Stimulated activated CD4-positive, alpha-beta T cell treated with anti-CD3 and anti-CD28 coated beads, TNF-alpha, amount 100 ng/mL, for 48 hours (primary cell): ENCODE measurements around the gene POLR3G.

Experiments used
- DNase-seq, 3 donors: peaks; one replicate each; pipeline ENCODE4 v3.0.0-alpha.2; 2020; ENCODE audit warnings: low read depth in 3 of 3

Gene POLR3G, protein sequence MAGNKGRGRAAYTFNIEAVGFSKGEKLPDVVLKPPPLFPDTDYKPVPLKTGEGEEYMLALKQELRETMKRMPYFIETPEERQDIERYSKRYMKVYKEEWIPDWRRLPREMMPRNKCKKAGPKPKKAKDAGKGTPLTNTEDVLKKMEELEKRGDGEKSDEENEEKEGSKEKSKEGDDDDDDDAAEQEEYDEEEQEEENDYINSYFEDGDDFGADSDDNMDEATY

DNA sequence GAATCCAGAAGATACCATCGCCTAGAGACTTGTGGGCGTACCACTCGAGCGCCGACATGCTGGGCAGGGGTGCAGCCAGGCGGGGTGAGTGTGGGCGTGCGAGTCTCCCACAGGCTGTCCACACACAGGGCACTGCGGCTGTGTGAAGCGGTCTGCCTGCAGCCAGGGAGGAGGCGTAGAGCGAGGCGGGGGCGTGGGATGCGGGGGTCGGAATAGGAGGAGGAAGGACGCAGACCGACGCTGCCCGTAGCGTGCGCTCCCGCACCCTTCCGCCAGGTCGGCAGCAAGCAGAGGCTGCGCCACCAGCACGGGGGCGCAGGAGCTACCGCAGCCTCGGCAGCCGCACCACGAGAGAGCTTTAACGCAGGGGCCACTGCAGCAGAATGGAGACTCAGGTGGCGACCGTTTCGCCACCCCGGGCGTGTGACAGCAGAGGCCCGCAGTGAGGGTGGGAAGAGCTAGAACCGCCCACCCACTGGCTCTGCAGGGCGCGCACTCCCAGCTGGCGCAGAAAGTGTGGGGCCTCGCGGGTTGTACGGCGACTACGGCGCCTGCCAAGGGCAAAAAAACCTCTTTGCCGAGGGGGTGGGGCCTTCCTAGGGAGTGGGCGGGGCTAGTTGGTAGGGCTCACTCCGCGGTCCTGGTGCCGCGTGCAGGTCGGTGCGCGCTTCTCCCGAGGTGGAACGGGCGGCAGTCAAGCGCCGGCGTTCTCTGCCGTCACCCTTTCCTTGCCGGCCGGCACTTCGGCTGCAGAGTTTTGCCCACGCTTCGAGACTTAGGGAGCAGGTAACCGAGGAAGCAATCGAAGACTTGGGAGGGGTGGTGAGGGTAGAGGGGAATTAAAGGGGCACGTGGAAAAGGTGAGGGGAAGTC lies at the start of gene POLR3G, which contains the start of gene MBLAC2:
Gene POLR3G (plus strand): TSS at position 630 of the 873 bp plus-strand sequence. CDS start 10,704 bp downstream, outside the sequence.
Gene MBLAC2 (minus strand): TSS at position 537 of the 873 bp plus-strand sequence. CDS start 479 bp downstream, at position 58.
- peak; percentile 84 to 96 (median 93) for DNase-seq

DNA sequence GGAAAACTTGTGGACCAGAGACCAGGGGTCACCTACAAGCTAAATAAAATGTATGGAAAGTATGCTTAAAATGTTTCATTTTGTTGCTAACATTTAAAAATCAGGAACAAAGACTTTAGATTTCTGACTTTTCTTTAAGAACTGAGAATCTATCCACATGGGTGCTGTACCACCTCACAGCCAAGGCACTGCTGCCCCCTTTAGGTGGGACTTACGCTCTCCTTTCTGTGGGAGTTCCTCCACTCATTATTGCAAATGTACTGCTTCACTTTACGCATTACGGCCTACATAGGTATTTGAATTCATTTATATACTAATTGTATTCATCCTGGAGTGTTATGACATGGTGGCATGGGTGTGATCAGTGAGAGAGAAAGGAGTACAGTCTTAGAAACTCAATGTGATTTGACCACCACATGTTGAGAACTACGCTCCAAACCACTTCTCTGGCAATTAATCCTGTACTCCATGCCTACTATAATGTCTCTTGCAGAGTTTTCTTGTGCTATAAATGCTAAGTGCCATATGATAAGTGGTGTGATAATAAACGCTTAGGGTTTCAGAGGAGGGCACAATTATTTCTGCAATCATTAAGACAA lies 40.4 kb upstream of the POLR3G start:
- DNase-seq, result peak in 2 of 3 donors; percentile 7 to 13

DNA sequence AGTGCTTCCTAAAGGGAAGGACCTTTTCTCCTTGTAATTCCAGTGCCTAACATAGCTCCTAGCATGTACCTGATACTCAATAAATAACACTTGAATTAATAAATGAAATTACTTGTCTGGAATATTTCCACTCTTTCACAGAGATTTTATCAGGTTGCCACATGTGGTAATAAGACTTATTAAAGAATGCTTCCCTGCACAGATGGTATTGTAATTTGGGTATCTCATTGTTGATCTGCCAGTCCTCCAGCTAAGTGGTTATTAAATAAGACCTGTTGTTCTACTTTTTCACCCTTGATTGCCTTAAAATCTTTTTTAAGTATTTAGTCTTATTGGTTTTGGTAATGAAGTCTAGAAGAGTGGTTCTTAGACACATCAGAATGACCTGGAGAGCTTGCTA lies 37.0 kb upstream of the POLR3G start:
- no peak for DNase-seq

DNA sequence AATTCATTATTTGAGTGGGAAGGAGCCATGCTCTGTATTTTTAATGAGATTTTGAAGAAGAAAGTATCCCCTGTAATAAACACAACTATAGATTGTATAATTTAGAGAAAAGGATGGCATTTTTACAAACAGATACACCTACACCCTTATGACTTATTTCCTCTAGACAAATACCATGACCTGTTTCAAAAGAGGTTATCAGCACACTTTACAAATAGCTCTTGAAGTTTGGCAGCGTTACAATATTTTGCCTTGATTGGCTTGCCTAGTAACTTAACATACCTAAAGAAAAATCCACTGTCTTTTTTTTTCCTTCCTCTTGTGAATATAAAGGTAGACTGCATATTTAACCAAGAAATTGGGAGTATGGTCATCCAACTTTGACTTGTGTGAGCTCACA lies 36.6 kb upstream of the POLR3G start:
- DNase-seq, result no peak

DNA sequence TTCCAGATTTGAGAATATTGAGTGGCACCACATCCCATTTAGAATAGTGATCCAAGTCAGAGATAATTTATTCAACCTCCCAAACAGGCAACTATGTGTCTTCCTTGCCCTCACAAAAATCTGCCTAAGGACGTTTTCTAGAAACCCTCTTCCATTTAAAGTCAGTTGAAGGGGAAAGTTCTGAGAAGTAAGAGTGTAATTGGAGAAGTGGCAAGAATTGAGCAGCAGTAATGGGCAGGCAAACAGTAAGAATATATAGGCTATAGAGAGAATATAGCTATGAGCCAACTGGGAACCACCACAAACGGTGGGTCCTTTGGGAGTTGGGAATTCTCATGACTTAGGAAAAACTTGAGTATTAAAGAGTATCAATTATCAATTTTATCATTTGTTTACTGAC lies 34.0 kb upstream of the POLR3G start:
- no peak for DNase-seq

DNA sequence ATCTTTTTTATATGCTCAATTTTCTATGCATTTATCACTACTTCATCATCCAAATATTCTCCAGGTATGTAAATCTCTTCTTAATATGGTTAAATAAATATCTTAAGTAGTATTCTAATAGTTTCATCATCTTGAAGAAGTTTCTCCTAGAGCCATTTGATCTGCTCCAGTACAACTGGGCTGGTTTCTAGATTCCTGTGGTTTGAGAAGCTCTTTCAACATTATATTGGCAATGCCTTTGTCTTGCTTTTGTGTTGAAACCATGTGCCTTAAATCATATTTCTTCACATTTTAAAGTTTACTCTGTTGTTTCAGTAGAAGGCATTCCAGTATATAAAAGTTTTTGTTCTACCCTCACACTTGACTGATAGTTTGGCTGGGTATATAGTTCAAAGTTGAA lies 27.7 kb upstream of the POLR3G start:
- DNase-seq, result no peak

DNA sequence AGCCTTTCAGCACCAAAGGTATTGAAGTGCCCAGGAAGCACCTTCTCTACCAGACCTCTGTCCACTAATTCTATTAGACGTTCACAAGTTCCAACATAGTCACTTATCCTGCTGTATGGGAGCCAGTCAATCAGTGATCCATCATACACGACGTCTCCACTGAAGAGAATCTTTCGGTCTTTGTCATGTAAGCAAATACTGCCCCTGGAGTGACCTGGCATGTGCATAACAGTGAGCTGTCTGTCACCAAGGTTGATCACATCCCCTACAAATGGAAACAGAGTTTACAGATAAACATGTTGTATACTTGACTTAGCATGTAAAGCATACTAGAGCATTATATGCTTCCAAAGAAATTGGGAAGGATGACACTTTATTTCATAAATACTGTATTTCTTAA lies 13.4 kb upstream of the POLR3G start:
- no peak for DNase-seq

DNA sequence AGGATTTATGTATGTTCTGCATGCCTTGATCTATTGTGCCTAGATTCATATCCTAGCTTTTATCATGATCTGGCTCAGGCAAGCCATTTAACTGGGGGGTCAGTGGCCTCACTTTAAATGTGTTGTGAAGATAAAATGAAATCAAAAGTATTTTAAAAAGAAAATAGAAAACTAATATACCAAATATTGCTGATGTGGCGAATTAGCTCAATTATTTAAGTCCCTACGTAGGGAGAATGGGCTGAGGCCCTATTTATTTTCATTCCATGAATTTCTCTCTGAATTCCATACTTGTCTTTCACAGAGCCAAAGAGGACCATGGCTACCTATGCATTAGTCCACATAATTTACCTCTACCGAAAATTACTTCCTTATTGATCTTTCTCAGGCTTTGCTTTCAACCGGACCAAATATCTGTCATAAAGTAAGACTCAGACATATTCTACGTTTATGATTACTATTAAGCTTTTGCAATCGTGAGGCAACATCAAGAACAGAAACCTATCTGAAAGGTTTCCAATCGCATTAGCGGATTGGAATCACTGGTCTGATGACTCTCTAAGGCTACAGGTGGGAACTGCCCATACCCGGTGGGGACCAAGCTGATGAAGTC lies 1.8 kb upstream of the POLR3G start:
- DNase-seq, result no peak

DNA sequence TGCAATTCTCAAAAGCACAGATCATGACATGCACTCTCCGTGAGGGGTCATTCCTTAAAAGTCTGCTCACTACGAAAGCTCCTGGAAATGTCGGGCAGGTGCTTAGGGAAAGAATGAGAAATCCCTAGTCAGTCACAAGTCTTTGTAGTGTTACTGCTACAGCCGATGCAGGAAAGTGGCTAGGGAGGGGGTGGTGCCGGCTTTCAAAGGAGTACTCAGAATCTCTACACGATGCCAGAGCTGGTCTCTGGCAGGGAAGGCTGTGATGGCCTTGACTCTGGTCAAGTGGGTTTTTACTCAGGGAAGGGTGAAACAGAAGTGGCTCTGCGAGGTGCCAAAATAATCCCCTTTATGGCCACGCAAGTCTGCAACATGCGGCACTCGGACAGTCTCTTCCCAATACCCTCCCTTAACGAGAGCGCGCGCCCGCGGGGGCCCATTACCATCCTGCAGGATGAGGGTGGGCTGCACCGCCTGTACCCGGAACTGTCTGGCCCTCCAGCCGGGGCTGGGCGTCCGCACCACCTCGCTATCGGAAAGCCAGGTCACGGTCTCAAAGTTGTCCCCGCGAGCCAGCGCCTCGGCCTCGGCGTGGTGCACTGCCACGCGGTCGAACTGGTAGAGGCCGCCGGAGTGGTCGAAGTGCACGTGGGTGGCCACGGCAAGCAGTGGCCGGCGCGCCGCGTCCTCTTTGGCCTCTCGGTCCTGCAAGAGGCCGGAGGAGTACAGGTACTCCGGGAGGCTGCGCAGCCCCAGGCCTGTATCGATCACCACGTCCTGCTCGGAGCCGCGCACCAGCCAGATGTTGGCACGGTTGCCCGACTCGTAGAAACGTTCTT lies 1.0 kb upstream of the POLR3G start:
- peak; percentile 3 to 18 (median 6) for DNase-seq

DNA sequence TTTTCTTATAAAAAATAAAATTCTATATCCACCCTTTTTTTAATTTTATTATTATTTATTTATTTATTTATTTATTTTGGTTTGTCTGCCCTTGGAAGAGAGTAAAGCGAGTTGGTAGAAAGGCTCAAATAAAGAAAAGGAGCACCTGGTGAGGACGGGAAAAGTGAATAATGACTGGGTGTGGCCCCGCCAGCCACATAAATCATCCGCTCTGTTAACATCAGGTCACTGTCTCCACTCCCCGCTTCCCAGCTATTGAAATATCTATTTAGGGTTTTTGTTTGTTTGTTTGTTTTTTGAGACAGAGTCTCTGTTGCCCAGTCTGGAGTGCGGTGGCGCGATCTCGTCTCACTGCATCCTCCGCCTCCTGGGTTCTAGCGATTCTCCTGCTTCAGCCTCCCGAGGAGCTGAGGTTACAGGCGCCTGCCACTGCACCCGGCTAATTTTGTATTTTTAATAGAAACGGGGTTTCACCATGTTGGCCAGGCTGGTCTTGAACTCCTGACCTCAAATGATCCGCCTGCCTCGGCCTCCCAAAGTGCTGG lies 844 bp downstream of the POLR3G start:
- DNase-seq, result no peak

DNA sequence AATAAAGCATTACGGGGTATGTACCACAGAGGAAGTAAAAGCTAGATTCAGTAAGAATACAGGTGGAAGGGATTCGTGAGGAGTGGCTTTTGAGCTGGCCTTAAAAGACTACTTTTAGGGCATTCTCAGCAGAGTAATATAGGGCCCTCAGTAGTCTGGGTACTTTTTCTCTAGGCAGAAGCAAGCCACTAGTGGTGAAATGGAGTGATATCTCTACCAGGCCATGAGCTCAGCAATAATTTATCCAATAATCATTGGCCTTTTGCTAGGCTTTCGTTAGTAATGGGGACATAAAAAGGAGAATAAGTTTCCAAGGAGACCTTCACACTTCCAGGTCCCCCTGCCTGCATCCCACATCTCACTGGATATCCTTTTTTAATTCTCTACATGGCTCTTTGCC lies 1.7 kb downstream of the POLR3G start:
- DNase-seq, result no peak

DNA sequence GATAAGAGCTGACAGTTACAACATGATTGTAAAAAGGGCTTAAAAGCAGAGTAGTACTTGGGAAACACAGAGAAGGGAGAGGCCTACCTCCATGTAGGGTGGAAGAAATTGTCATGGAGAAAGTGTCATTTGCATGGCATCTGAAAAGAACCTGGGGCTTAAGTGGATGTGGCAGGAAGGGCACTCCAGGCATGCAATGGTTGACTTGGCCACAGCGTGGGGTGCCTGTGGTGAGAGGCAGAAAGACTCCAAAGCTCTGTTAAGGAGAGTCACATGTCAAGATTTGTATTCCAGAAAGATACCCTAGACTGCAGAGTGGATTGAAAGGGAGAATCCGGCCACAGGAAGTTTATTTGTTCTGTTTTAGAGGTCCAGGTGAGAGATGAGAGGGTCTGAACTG lies 2.4 kb downstream of the POLR3G start:
- no peak for DNase-seq

DNA sequence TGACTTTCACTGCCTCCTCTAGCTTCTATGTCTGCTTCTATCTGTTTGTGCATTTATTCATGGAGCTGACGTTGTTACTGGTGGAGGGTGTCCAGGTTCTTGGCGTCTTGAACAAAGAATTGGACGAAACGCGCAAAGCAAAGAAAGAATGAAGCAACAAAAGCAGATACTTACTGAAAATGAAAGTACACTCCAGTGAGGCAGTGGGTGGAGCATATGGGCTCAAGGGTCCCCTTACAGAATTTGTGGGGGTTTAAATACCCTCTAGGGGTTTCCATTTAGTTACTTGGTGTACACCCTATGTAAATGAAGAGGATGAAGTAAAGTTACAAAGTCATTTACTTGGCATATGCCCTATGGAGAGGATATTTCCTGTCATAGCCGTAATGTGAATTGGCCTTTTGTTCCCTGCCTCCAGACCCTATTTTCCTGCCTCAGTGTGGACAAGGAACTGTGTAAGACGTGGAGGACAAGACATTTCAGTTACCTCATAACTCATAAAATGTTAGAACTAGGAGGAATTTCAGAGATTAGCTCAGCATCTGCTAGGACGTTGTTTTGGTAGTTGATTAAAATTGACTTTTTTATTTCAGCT lies 3.1 kb downstream of the POLR3G start:
- DNase-seq, result no peak

DNA sequence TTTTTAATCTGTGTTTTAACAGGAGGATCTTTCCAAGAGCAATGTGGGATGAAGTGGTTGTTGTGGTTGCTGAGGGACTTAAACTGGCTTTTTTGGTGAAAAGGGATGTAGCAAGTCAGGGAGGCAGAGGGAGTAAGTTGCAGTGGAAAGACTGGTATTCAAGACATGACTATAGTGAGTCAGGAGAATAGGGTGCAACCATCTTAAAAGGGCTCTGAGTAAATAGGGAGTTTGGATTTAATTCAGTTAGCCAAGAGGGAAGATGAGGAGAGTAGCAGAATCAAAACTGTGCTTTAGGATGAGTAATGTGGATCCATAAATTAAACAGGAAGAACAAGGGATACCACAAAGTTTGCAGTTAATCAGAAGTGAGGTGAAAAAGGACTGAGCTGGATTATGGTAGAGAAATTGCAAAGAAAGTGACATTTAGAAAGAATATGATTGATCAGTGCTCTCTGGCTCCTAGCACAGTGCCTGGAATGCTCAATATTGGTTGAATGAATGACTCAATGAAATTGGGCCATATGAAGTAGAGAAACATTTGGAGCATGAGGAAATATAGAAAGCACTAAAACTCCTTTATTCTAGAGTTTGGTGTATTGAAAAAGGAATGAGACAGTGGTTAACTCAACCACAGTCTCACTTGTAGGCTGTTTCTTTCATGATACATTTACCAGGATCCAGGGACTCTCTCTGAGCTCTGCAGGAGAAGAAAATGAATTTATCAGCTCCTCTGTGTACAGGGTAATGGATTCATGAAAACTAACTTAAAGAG lies 5.1 kb downstream of the POLR3G start:
- no peak for DNase-seq

DNA sequence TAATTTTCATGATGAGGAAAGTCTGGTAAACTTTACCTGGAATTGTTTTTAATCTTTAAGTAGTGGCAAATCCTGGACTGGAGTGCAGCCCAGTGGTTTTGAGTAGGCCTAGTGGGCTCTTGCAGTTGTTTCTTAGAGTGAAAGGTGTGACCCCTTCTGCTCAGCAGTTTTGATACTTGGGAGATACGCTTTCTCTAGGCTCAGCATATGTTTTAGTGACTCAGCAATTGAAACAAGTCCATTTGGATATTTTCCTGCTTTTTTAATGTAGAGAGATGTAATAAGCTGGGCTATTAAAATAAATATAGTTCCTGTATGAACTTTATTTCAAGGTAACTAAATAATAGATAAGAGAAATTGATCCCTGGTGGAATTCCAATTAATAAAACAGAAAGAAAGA lies 6.0 kb downstream of the POLR3G start:
- DNase-seq, result no peak

DNA sequence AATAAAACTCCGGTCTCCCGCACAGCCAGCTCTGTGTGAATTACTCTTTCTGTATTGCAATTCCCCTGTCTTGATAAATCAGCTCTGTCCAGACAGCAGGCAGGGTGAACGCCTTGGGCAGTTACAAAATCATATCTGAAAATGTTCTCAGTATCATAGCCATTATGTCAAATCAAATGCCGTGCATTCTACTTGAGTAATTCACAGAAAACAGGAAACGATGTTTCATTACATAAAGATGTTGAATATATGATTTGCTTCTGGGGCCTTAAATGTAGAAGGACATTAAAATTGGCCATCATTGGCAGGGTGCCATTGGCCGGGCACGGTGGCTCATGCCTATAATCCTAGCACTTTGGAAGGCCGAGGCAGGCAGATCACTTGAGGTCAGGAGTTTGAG lies 8.5 kb downstream of the POLR3G start:
- no peak for DNase-seq

DNA sequence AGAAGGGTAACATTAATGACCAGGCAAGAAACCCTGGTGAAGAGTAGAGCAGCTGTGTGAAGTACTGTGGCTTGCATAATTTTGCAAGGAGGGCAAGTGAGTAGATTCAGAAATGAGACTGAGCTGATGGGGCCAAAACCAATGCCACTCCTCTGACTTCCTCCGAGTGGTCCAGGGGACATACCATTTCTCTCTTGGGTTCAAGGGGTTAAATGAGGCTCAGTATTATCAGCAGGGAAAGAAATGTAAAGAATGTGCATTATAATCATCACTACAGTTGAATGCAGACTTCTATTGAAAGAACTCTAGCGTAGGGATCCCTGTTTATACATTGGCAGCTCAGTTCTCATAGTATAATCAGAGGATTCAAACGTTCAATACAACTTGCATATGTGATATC lies 9.9 kb downstream of the POLR3G start:
- no peak for DNase-seq

DNA sequence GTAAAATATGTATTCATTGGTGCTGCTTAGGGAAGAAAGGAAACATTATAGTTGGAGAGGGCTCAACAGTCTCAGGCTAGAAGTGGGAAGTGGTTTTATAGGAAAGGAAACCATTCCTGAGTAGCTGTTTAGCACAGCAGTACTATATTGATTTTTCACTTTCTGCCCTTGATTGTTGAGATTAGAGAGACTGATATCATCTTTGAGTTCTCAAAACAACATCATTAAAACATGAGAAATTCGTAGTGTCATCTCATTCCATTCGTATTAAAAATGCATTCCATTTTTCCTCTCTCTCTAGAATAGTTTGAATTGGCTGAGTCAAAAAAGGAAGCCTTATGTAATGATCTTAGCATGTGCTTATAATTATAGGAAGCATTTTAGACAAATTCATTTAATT lies 14.1 kb downstream of the POLR3G start:
- no peak for DNase-seq

DNA sequence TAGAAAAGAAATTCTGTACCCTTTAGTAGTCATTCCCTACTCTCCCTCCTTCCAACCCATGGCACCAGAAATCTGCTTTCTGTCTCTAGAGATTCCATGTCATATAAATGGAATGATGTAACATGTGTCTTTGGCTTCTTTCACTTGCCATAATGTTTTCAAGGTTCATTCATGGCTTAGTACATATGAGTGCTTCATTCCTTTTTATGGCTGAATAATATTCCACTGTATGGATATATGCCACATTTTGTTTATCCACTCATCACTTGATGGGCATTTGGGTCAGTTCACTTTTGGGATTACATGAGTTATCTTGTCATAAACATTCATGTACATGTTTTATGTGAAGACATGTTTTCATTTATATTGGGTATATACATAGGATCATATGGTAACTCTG lies 19.4 kb downstream of the POLR3G start:
- DNase-seq, result no peak

DNA sequence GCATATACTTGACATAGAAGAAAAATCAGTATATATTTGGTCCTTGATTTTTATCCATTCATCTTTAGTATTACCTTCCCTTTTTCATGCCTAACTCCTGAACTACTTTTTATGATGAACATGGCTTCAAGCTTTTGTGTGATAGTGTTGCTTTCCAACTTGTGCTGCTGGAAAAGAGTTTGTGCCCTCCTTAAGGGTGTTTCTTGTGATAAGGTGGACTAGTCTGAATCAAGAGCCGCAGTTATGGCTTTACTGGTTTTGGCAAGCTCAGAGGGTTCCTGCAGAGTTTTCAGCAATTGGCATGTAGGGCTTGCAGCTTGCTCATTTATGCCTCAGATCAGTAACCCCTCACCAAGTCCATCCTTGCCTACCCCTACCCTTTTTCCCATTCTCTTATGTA lies 20.5 kb downstream of the POLR3G start:
- DNase-seq, result no peak
